Left renal cortex interstitium (tissue), 4 donors: ENCODE data around the gene AUTS2. TPM values are rescaled to one million over a fixed set of nuclear protein-coding genes. Genes with fewer than 3 reads are reported as not detected.

Experiments
- DNase-seq, 4 donors: peaks; one replicate each; pipeline ENCODE4 v3.0.0-alpha.2; 2013; ENCODE audit warnings: low read depth in 4 of 4, low spot score in 2 of 4, missing footprints in 1 of 4
- polyA plus RNA-seq, 4 donors: library from polyadenylated mRNA; unstranded; fragments of 120-200 nt; gene quantifications; one replicate each; pipeline ENCODE4 v1.2.1, GENCODE V29; 2013; ENCODE audit not compliant: insufficient read length in 4 of 4

The AUTS2 gene
- polyA plus RNA-seq, 4 donors = 56.5 to 144 (median 82.8) TPM

GRCh38 chr7:69682518-69682917, 84.2 kb downstream of the AUTS2 start:
- DNase-seq = no peak

- DNase-seq = no peak
Measured at GRCh38 chr7:69683002-69683401, 84.7 kb downstream of the AUTS2 start.

- DNase-seq = no peak
Measured at GRCh38 chr7:69684369-69685292, 86.4 kb downstream of the AUTS2 start.

GRCh38 chr7:69685293-69685631, 87.0 kb downstream of the AUTS2 start:
- no peak for DNase-seq

GRCh38 chr7:69686366-69686765, 88.1 kb downstream of the AUTS2 start:
- no peak for DNase-seq

DNA sequence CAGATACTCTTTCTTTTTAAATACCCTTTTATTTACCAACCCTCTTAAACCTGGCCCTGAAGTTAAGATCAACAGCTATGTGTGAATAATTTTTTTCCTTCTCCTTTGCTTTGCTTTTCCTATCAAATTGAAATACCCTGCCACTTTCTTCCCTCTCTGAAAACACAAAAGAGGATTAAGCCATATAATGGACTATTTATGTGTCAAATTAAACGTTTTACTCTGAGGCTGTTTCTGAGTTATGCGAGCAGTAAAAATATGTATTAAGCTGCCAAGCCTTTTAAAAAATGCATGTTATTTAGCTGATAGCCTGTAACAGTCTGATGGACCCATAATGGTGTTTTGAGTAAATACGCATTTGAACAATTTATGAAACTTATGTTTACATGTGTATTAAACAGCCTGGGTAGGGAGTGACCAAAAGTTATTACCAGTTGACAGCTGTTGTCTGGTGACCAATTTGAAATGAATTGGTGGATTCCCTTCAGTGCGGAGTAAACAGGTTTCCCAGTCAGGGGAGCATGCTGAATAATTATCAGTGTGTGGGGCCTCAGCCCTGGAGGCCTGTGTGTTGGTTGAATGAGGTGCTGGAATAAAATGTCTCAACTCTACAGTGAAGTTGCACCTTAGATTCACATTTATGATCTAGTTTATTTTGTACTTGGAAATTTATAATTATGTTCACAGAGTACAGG, 89.6 kb downstream of the AUTS2 start:
- DNase-seq = no peak

DNA sequence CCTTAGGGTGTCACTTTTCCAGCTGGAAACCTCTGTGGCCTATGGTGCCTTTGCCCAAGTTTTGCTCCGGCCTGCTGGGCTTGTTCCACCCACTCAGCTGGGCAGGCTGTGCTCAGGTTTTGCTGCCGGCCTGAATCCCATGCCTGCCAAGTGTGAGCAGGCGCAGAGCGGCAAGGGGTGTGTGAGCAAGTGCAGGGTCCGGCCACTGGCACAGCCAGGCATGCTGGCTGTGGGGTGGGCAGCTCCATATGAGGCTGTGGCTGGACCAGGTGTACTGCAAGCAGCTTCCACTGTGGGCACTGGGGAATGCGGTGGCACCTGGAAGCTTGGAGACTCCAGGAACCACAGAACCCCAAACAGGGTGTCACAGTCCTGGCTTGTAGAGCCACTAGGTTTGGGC, 92.1 kb downstream of the AUTS2 start:
- no peak for DNase-seq

DNA sequence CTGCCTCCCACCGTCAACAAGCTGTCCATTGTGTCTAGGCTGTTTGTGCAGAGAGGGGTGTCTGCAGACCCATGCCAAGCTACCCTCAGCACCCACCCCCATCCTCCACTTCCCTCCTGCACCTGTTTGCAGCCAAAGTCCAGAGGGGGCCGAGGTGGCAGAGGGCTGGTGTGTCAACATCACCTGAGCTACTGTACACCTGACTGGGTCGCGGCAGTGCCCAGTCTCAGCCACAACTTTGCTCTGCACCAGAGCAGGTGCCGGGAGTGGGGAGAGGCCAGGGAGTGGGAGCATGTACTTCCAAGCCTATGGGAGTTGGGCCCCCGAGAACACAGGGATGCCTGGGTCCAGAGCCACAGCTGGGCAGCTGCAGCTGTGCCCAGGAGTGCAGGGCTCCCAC, 93.1 kb downstream of the AUTS2 start:
- DNase-seq = no peak

GRCh38 chr7:69691734-69692133, 93.5 kb downstream of the AUTS2 start:
- DNase-seq = no peak

GRCh38 chr7:69692611-69693010, 94.3 kb downstream of the AUTS2 start:
- no peak for DNase-seq

- DNase-seq = no peak
Measured at GRCh38 chr7:69693042-69693441, 94.8 kb downstream of the AUTS2 start.

- no peak for DNase-seq
Measured at GRCh38 chr7:69696054-69696591, 97.8 kb downstream of the AUTS2 start.

DNA sequence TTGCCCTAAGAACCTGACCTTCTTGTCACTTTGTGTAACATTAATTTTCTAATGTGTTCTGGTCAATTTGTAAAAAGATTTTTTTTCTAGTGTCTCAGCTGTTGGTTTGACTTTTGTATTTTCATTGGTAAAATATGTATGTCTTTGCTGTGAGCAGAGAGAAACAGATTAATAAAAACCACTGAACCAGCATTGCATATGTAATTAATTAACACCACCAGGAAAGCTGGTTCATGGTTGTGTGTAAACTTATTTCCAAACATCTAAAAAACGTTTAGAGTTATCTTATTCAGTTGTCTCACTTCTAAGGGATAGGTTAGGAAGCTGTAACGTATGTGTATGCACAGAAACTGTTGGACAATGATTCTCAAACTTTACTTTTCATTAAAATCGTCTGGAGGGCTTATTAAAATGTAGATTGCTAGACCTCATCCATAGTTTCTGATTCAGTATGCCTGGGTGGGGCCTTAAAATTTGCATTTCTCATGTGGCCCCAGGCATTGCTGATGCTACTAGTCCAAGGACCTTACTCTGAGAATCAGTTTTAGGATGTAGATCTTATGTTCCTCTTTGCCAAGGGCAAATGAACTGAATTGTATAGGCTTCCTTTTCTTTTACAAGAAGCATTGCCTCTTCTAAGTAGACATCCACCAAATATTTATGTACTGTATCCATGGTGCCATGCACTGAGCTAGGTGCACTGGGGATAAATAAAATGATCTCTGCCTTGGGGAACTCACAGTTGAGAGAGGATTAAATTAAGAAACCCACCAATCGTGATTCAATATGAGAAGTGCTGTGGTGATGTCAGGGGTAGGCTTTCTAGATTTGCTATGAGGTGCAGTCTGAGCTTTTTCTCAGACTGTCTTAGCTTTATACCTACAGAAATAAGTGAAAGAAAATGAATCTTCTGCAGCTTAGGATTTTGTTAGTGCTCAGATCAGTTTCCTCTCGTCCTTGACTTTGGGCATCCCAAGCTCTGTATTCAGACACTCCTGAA, 98.7 kb downstream of the AUTS2 start:
- no peak for DNase-seq

GRCh38 chr7:69698109-69698825, 100.0 kb downstream of the AUTS2 start:
- DNase-seq = no peak

GRCh38 chr7:69699931-69700330, 101.7 kb downstream of the AUTS2 start:
- no peak for DNase-seq

- no peak for DNase-seq
Measured at GRCh38 chr7:69700331-69700730, 102.1 kb downstream of the AUTS2 start.

DNA sequence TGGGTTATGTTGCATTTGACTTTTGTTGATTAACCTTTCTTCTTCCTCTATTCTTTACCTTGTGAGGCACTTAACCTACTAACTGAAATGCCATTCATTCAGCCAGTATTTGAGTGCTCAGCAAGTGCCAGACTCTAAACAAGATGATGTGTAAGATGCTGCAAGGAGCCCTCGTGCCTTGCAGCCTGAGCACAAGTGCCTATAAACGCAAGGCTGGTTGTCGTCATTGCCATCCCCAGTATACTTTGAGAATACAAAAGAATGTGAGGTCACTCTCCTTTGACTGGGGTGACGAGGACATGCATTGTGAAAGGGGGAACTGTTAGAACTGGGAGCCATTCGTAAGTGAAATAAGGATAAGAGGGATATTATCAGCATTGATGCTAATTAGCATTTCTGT, 103.0 kb downstream of the AUTS2 start:
- DNase-seq = no peak

GRCh38 chr7:69702357-69702756, 104.1 kb downstream of the AUTS2 start:
- no peak for DNase-seq

DNA sequence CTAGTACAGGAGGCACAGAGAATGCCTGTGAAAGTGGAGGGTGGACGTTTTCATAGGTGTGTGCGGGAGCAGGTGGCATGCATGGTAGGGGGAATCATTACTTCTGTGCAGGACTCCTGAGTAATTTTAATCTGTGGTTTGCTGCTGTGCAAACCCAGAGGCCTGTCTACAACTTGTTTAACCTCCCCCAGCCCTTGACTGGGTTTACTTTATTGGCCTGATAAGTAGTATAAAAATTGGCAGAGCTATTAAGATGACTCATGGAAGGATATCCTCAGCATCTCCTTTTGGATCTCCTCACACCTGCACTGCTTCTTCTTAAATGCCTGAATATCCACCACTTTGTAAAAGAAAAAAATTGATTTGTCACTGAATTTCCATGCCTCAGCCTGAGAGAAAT, 104.8 kb downstream of the AUTS2 start:
- no peak for DNase-seq

- DNase-seq = no peak
Measured at GRCh38 chr7:69706070-69706469, 107.8 kb downstream of the AUTS2 start.
